ENCODE results near the gene TGFBR3. TPM values are rescaled to one million over a fixed set of nuclear protein-coding genes. Genes with fewer than 3 reads are reported as not detected.

The TGFBR3 gene
- total RNA-seq, 1 experiment from 2014 or later, result 3.1 TPM

DNA sequence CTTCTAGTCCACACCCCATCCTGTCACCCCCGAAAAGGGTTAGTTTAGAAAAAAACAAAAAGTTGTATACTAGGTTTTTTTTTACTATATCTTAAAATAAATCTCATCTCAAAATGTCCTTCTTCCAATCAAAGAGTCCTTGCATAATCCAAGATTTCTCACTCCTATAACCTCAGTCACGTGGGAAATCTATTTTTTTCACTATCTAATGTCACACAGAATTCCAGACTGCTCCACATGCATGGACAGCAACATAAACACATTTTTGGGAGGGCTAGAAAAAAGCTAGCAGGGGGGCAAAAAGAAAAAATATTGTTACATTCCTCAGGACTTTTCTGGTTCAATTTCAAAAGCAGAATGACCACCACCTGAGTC lies 39.3 kb downstream of the TGFBR3 start:
- ChIA-PET POLR2A (ENCODE audit: low non-redundant PET) (no interaction called here), CTCF (no interaction called here)
- H3K4me1 ChIP-seq (ENCODE audit: insufficient read depth, low read length, poor library complexity, severe bottlenecking), result peaks cover 19% of the 10 kb centered on the region
- intact Hi-C loops (cut with micrococcal nuclease; ENCODE audit: unreplicated experiment), result no loop called here
- H3K36me3 ChIP-seq (ENCODE audit: insufficient read depth, low read length, poor library complexity, severe bottlenecking), result no peaks in the 10 kb centered on the region
- DNase-seq (ENCODE audit: low spot score), result no peak
- no peaks in the 10 kb centered on the region for H3K27me3 ChIP-seq (replicated peaks; ENCODE audit: insufficient read depth, low read depth, low read length, poor library complexity)
- H3K9me3 ChIP-seq (ENCODE audit: low read depth, low read length, poor library complexity, severe bottlenecking), result no peaks in the 10 kb centered on the region
- BruUV-seq (replicated peaks), result no TSS peak
- no peak overlapping the region for H3K27ac ChIP-seq (ENCODE audit: low read depth, low read length, poor library complexity, severe bottlenecking)
- H3K4me3 ChIP-seq (ENCODE audit: low read depth, low read length, poor library complexity, severe bottlenecking), result no peak overlapping the region
- TF ChIP-seq, protein P1, sequence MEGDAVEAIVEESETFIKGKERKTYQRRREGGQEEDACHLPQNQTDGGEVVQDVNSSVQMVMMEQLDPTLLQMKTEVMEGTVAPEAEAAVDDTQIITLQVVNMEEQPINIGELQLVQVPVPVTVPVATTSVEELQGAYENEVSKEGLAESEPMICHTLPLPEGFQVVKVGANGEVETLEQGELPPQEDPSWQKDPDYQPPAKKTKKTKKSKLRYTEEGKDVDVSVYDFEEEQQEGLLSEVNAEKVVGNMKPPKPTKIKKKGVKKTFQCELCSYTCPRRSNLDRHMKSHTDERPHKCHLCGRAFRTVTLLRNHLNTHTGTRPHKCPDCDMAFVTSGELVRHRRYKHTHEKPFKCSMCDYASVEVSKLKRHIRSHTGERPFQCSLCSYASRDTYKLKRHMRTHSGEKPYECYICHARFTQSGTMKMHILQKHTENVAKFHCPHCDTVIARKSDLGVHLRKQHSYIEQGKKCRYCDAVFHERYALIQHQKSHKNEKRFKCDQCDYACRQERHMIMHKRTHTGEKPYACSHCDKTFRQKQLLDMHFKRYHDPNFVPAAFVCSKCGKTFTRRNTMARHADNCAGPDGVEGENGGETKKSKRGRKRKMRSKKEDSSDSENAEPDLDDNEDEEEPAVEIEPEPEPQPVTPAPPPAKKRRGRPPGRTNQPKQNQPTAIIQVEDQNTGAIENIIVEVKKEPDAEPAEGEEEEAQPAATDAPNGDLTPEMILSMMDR (conservative IDR thresholded peaks at IDR 0.05; ENCODE audit: low read depth, low read length), result no peak
- no peak for TF ChIP-seq EZH2 (IDR thresholded peaks at IDR 0.05; ENCODE audit: borderline replicate concordance, low read depth, low read length, poor library complexity, severe bottlenecking)

DNA sequence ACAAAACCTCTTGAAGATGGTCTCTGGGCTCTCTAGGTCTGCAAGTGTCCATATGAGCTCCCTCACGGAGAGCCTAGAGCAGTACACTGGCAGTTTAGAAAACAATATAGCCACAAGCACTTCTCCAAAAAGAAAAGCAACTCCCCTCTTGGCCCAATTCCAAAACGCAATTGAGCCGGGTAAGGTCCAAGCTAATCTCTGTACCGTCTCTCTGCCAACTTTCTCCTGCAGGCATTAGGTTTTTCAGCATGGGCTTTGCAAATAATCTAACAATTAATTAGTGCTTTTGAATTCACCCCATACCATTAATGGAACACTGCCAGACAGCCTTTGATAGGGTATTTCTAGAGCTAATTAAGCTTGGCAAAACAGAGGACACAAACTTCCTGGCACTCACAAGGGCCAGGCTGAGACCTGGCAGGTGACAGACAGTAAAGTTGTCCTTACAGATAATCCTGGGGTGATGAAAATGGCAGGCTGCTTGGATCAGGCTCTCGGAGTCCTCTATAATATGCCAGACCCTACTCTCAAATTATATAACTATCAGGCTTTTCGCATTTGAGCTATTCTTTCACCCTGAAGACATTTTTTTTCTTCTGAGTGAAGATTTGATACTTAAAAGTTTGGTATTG lies 39.8 kb downstream of the TGFBR3 start:
- CTCF ChIA-PET, result no interaction called here
- POLR2A ChIA-PET (ENCODE audit: low non-redundant PET), result interaction anchor here (0.7 kb wide), 1 partner anchor 442 kb away, joined by 5 read pairs; no protein-coding TSS in a partner anchor
- BruUV-seq (replicated peaks), result no TSS peak
- Histone ChIP-seq H3K4me3 (ENCODE audit: low read depth, low read length, poor library complexity, severe bottlenecking) (no peak overlapping the region), H3K36me3 (ENCODE audit: insufficient read depth, low read length, poor library complexity, severe bottlenecking) (no peaks in the 10 kb centered on the region), H3K27ac (ENCODE audit: low read depth, low read length, poor library complexity, severe bottlenecking) (no peak overlapping the region), H3K4me1 (ENCODE audit: insufficient read depth, low read length, poor library complexity, severe bottlenecking) (peaks cover 17% of the 10 kb centered on the region), H3K27me3 (replicated peaks; ENCODE audit: insufficient read depth, low read depth, low read length, poor library complexity) (no peaks in the 10 kb centered on the region), H3K9me3 (ENCODE audit: low read depth, low read length, poor library complexity, severe bottlenecking) (no peaks in the 10 kb centered on the region)
- intact Hi-C loops (cut with micrococcal nuclease; ENCODE audit: unreplicated experiment), result no loop called here
- TF ChIP-seq, protein P1 (conservative IDR thresholded peaks at IDR 0.05; ENCODE audit: low read depth, low read length), result no peak
- no peak for TF ChIP-seq EZH2 (IDR thresholded peaks at IDR 0.05; ENCODE audit: borderline replicate concordance, low read depth, low read length, poor library complexity, severe bottlenecking)
- DNase-seq (ENCODE audit: low spot score), result peak; percentile 84

DNA sequence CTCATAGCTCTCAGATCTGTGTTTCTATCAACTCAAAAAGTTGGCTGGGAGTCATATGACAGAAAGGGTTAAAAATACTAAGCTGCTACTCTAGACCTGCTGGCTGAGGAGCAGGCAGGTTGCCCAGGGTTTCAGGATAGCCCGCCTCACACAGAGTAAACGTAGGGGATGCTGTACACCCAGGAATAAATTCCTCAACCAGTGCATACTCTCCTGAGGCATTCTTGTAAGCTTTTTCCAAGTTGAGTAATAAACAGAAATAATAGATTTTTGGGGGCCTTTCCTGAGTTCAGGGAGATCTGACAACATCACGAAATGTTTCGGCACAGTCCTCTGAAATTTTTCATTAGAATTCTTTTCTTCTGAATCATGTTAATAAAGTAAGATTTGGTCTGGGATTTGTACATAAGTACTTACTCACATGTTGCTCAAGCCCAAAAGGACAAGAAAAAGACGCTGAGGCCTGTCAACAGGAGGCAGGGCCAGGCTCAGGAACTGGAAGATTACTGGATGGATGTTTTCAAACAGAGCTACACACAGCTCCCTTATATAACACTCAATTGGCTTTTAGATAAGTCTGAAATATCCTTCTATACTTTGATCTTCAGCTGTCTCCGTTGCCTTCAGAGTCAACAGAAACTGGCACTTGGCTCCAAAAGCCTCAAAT lies 41.0 kb downstream of the TGFBR3 start:
- H3K27ac ChIP-seq (ENCODE audit: low read depth, low read length, poor library complexity, severe bottlenecking), result no peak overlapping the region
- intact Hi-C loops (cut with micrococcal nuclease; ENCODE audit: unreplicated experiment), result no loop called here
- CTCF ChIA-PET, result no interaction called here
- POLR2A ChIA-PET (ENCODE audit: low non-redundant PET), result interaction anchor here (0.6 kb wide), 1 partner anchor 10 kb away, joined by 3 read pairs; no protein-coding TSS in a partner anchor
- no peaks in the 10 kb centered on the region for H3K27me3 ChIP-seq (replicated peaks; ENCODE audit: insufficient read depth, low read depth, low read length, poor library complexity)
- H3K9me3 ChIP-seq (ENCODE audit: low read depth, low read length, poor library complexity, severe bottlenecking), result no peaks in the 10 kb centered on the region
- H3K36me3 ChIP-seq (ENCODE audit: insufficient read depth, low read length, poor library complexity, severe bottlenecking), result no peaks in the 10 kb centered on the region
- H3K4me3 ChIP-seq (ENCODE audit: low read depth, low read length, poor library complexity, severe bottlenecking), result no peak overlapping the region
- peaks cover 14% of the 10 kb centered on the region for H3K4me1 ChIP-seq (ENCODE audit: insufficient read depth, low read length, poor library complexity, severe bottlenecking)
- DNase-seq (ENCODE audit: low spot score), result no peak
- BruUV-seq (replicated peaks), result no TSS peak
- TF ChIP-seq, protein P1 (conservative IDR thresholded peaks at IDR 0.05; ENCODE audit: low read depth, low read length), result no peak
- no peak for TF ChIP-seq EZH2 (IDR thresholded peaks at IDR 0.05; ENCODE audit: borderline replicate concordance, low read depth, low read length, poor library complexity, severe bottlenecking)

Data from A673 (cell line).